HG02623 (cell line): ENCODE data around the gene STAC2.

ENCODE experiments used
- ATAC-seq: cut with Tn5 transposase; IDR thresholded peaks from one replicate; pipeline ENCODE4 v1.9.1; 2021; ENCODE audit warnings: moderate library complexity; ENCODE audit not compliant: unreplicated experiment

Gene STAC2

GRCh38 chr17:39166437-39167335 is 59.1 kb downstream of the STAC2 start:
- no peak for ATAC-seq

DNA sequence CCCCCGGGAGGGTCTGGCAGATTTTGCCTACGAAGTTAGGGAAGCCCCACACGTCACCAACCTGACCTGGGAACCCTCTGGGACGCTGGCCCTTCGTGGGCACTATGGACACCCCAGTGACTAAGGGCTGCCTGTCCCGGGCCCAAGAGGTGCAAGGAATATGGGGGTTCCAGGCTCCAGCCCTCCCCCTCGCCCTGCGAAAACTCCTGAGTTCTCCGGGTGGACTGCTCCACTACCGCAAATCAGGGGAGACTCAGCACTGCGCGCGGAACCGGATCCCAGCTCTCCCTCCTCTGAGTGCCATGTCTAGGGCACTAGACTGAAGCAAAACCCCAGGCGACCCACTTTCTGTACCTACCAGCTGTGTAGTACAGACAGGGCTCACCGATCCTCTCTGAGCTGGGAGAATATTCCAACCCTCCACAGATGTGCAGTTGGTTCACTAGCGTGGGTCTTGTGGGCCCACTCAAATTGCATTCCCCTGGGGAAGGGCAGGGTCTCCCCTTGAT is 59.9 kb downstream of the STAC2 start, which contains the start of gene ARL5C:
ARL5C (minus strand) TSS at position 321 of the 509 bp plus-strand sequence. CDS start 401 bp downstream, outside the sequence.
- no peak for ATAC-seq

- ATAC-seq = no peak
Measured at GRCh38 chr17:39165178-39165840, 60.4 kb downstream of the STAC2 start.

DNA sequence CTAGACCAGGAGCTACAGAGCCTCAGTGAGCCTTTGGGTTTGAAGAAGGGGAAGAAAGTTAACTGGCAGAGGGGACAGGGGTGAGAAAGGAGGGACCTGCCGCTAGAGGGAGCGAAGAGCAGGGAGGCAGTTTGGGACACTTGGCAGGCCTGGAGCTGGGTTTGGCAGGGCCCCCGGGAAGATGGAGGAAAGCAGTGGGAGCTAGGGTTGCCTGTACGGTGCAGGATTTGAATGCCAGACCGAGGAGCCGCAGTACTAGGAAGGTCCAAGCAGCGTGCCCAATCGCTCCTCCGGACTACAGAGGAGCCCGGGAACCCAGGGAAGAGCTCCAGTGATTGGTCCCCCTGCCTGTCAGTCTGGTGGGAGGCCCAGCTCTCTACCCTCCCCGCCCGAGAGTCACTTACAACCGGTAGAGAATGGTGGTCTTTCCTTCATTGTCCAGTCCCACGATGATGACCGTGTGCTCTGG is 61.0 kb downstream of the STAC2 start:
- ATAC-seq = peak; percentile 77

DNA sequence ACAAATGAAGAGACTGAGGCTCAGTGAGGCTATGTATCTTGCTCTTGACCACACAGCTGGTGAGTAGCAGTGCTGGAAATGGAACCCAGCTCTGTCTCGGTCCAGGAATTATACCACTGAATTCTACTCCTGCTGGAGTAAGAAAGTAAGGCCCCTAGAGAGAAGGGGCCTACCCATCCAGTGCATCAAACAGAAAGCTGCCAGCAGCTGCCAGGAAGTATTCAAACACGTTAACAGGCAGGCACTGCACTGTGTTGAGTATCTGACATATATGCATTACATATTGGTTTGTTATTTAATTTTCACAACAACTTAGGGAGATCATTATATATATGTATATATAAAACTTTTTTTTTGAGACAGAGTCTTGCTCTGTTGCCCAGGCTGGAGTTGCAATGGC is 63.8 kb downstream of the STAC2 start:
- ATAC-seq = no peak
